Esophagus muscularis mucosa (tissue), 4 donors: ENCODE measurements around the gene FANCD2OS.

ENCODE experiments used
- CTCF ChIP-seq, 3 experiments: fragments of 200-600 bp in 2 of 3; fragments of 450-650 bp in 1 of 3; sonication (generic) in 2 of 3; IDR thresholded peaks; one replicate each; pipeline ENCODE4 v1.5.1; 2017 to 2019; ENCODE audit warnings: antibody characterized with exemption in 3 of 3, mild to moderate bottlenecking in 2 of 3, moderate library complexity in 1 of 3
- EP300 ChIP-seq: sonication (generic); formaldehyde crosslinking; IDR thresholded peaks from one replicate; pipeline ENCODE4 v1.6.1; 2017; ENCODE audit warnings: antibody characterized with exemption
- POLR2A ChIP-seq: fragments of 450-650 bp; IDR thresholded peaks from one replicate; pipeline ENCODE4 v1.6.1; 2017; ENCODE audit warnings: antibody characterized with exemption, moderate library complexity, mild to moderate bottlenecking, low read depth
- POLR2AphosphoS5 ChIP-seq, 2 donors: sonication (generic); formaldehyde crosslinking; IDR thresholded peaks; one replicate each; pipeline ENCODE4 v1.6.1; 2017; ENCODE audit warnings: antibody characterized with exemption in 2 of 2

GRCh38 chr3:10140996-10141546, 33.0 kb upstream of the FANCD2OS start:
- TF ChIP-seq CTCF (IDR thresholded peaks at IDR 0.05) (no peak), EP300 (no peak), POLR2A (no peak), POLR2AphosphoS5 (IDR thresholded peaks at IDR 0.05) (no peak)
